Liver (tissue), 9 donors: ENCODE data around the gene SLC9C2. TPM values are rescaled to one million over a fixed set of nuclear protein-coding genes. Genes with fewer than 3 reads are reported as not detected.

Experiments
- DNase-seq: peaks from one replicate; pipeline ENCODE4 v3.0.0-alpha.2; 2017; ENCODE audit warnings: low spot score
- H3K27ac ChIP-seq, 2 donors: one replicate each; pipeline ENCODE4 v1.7.0; 2013; ENCODE audit warnings: inconsistent platforms in 2 of 2, low read length in 2 of 2, control low read depth in 1 of 2, low read depth in 1 of 2, mild to moderate bottlenecking in 1 of 2
- H3K27me3 ChIP-seq, 4 donors: one replicate each; pipeline versions ENCODE4 v1.6.1 to v1.7.0; 2013; ENCODE audit warnings: low read length in 3 of 4, inconsistent platforms in 1 of 4, mild to moderate bottlenecking in 1 of 4, moderate library complexity in 1 of 4; ENCODE audit not compliant: control insufficient read depth in 4 of 4, insufficient read depth in 4 of 4
- H3K36me3 ChIP-seq, 4 donors: one replicate each; pipeline versions ENCODE4 v1.6.1 to v1.7.0; 2013; ENCODE audit warnings: low read length in 3 of 4, mild to moderate bottlenecking in 3 of 4, low read depth in 1 of 4, moderate library complexity in 1 of 4; ENCODE audit not compliant: control insufficient read depth in 4 of 4, insufficient read depth in 3 of 4
- H3K4me1 ChIP-seq, 4 donors: one replicate each; pipeline versions ENCODE4 v1.6.1 to v1.7.0; 2013; ENCODE audit warnings: low read length in 3 of 4, mild to moderate bottlenecking in 3 of 4, moderate library complexity in 1 of 4; ENCODE audit not compliant: control insufficient read depth in 4 of 4, insufficient read depth in 4 of 4
- H3K4me3 ChIP-seq, 3 donors: one replicate each; pipeline versions ENCODE4 v1.6.1 to v1.7.0; 2013; ENCODE audit warnings: low read length in 3 of 3, control low read depth in 1 of 3, low read depth in 1 of 3, mild to moderate bottlenecking in 1 of 3
- H3K9ac ChIP-seq, 2 donors: one replicate each; pipeline ENCODE4 v1.7.0; 2013; ENCODE audit warnings: low read length in 2 of 2, mild to moderate bottlenecking in 2 of 2, moderate library complexity in 2 of 2, control low read depth in 1 of 2, low read depth in 1 of 2
- H3K9me3 ChIP-seq, 4 donors: one replicate each; pipeline versions ENCODE4 v1.6.1 to v1.7.0; 2013; ENCODE audit warnings: low read length in 3 of 4; ENCODE audit not compliant: control insufficient read depth in 4 of 4
- ATF3 ChIP-seq: IDR thresholded peaks from 2 replicates; pipeline ENCODE4 v1.6.1; 2016; ENCODE audit warnings: antibody characterized with exemption
- CTCF ChIP-seq: fragments of 150-350 bp; IDR thresholded peaks from 2 replicates; pipeline ENCODE4 v1.5.1; 2017; ENCODE audit warnings: improper control_type of control experiment, low read depth, low read length; ENCODE audit not compliant: missing input control
- EGR1 ChIP-seq, 2 donors: IDR thresholded peaks; 2 replicates each; pipeline ENCODE4 v1.6.1; 2016 to 2018; ENCODE audit warnings: antibody characterized with exemption in 2 of 2, low read depth in 2 of 2
- FOXA1 ChIP-seq: IDR thresholded peaks from 2 replicates; pipeline ENCODE4 v1.6.1; 2016; ENCODE audit warnings: antibody characterized with exemption
- FOXA2 ChIP-seq: IDR thresholded peaks from 2 replicates; pipeline ENCODE4 v1.6.1; 2016; ENCODE audit warnings: antibody characterized with exemption
- GABPA ChIP-seq, 2 donors: IDR thresholded peaks in 1 of 2; conservative IDR thresholded peaks in 1 of 2; 2 replicates each; pipeline ENCODE4 v1.6.1; 2016; ENCODE audit warnings: antibody characterized with exemption in 2 of 2, mild to moderate bottlenecking in 1 of 2, moderate library complexity in 1 of 2
- HNF4A ChIP-seq, 2 donors: conservative IDR thresholded peaks; 2 replicates each; pipeline ENCODE4 v1.6.1; 2016; ENCODE audit warnings: antibody characterized with exemption in 2 of 2, mild to moderate bottlenecking in 2 of 2
- HNF4G ChIP-seq: IDR thresholded peaks from 2 replicates; pipeline ENCODE4 v1.6.1; 2016; ENCODE audit warnings: antibody characterized with exemption
- JUND ChIP-seq, 2 donors: IDR thresholded peaks; 2 replicates each; pipeline ENCODE4 v1.6.1; 2016; ENCODE audit warnings: antibody characterized with exemption in 2 of 2
- MAX ChIP-seq: IDR thresholded peaks from 2 replicates; pipeline ENCODE4 v1.6.1; 2016; ENCODE audit warnings: antibody characterized with exemption
- NR2F2 ChIP-seq: IDR thresholded peaks from 2 replicates; pipeline ENCODE4 v1.6.1; 2016; ENCODE audit warnings: antibody characterized with exemption
- RAD21 ChIP-seq, 2 donors: IDR thresholded peaks; 2 replicates each; pipeline ENCODE4 v1.6.1; 2016; ENCODE audit warnings: antibody characterized with exemption in 2 of 2, mild to moderate bottlenecking in 2 of 2
- REST ChIP-seq: IDR thresholded peaks from 2 replicates; pipeline ENCODE4 v1.6.1; 2016; ENCODE audit warnings: antibody characterized with exemption, mild to moderate bottlenecking
- RXRA ChIP-seq, 2 donors: IDR thresholded peaks; 2 replicates each; pipeline ENCODE4 v1.6.1; 2017 to 2018; ENCODE audit warnings: antibody characterized with exemption in 2 of 2, mild to moderate bottlenecking in 1 of 2
- SP1 ChIP-seq: IDR thresholded peaks from 2 replicates; pipeline ENCODE4 v1.6.1; 2018; ENCODE audit warnings: antibody characterized with exemption, mild to moderate bottlenecking
- TAF1 ChIP-seq: conservative IDR thresholded peaks from 2 replicates; pipeline ENCODE4 v1.6.1; 2016; ENCODE audit warnings: antibody characterized with exemption, mild to moderate bottlenecking
- YY1 ChIP-seq: IDR thresholded peaks from 2 replicates; pipeline ENCODE4 v1.6.1; 2016; ENCODE audit warnings: antibody characterized with exemption, mild to moderate bottlenecking
- ZBTB33 ChIP-seq: IDR thresholded peaks from 2 replicates; pipeline ENCODE4 v1.6.1; 2016; ENCODE audit warnings: antibody characterized with exemption
- WGBS: extraction: QIAGEN DNeasy Blood & Tissue Kit; methylation state at CpG from one replicate; pipeline ENCODE4 v1.1.7; 2013; 5-methylcytosine and 5-hydroxymethylcytosine counted together
- polyA plus RNA-seq, 2 donors: library from polyadenylated mRNA; stranded (reverse) in 1 of 2; unstranded in 1 of 2; fragments of 200-250 nt in 1 of 2; fragments of >200 nt in 1 of 2; fragmentation: Nextera tagmentation in 1 of 2; extraction: Ambion mirVana in 1 of 2; gene quantifications; one replicate each; pipeline versions ENCODE4 v1.2.1 to v1.2.3, GENCODE V29; 2013 to 2015
- total RNA-seq, 2 donors: library from RNA; depleted of rRNA; stranded (reverse); fragments of >200 nt; gene quantifications; one replicate each; pipeline ENCODE4 v1.2.3, GENCODE V29; 2014
- donor health status: healthy.
- donor health status: healthy.
- donor health status: healthy.
- donor health status: healthy.
- donor health status: healthy.

Gene SLC9C2
- total and polyA plus RNA-seq, 4 donors: not detected

- Histone ChIP-seq H3K27me3 (no peaks in the 10 kb centered on the region), H3K9ac (no peak overlapping the region), H3K27ac (no peak overlapping the region), H3K9me3 (no peaks in the 10 kb centered on the region), H3K36me3 (no peaks in the 10 kb centered on the region), H3K4me1 (no peaks in the 10 kb centered on the region), H3K4me3 (no peak overlapping the region)
- 82% methylated on average over 4 of the region's 4 CpGs for WGBS
- TF ChIP-seq MAX (no peak), EGR1 (IDR thresholded peaks at IDR 0.05; ENCODE audit: low read depth in 2 of 2) (no peak), YY1 (no peak), ATF3 (no peak), RXRA (IDR thresholded peaks at IDR 0.05) (no peak), FOXA2 (no peak), REST (no peak), NR2F2 (no peak), GABPA (IDR thresholded peaks at IDR 0.05 in 1 of 2, conservative IDR thresholded peaks at IDR 0.05 in 1 of 2) (no peak), RAD21 (IDR thresholded peaks at IDR 0.05) (no peak), HNF4A (conservative IDR thresholded peaks at IDR 0.05) (no peak), CTCF (no peak), HNF4G (no peak), SP1 (no peak), TAF1 (no peak), FOXA1 (no peak), ZBTB33 (no peak), JUND (IDR thresholded peaks at IDR 0.05) (no peak)
- DNase-seq: no peak
Measured at GRCh38 chr1:173554089-173554488, 48.8 kb downstream of the SLC9C2 start.

GRCh38 chr1:173553312-173553711 lies 49.6 kb downstream of the SLC9C2 start:
- Histone ChIP-seq H3K4me1 (no peaks in the 10 kb centered on the region), H3K27ac (no peak overlapping the region), H3K27me3 (no peaks in the 10 kb centered on the region), H3K9ac (no peak overlapping the region), H3K4me3 (no peak overlapping the region), H3K9me3 (no peaks in the 10 kb centered on the region), H3K36me3 (no peaks in the 10 kb centered on the region)
- no peak for DNase-seq
- no peak for TF ChIP-seq SP1
- no peak for TF ChIP-seq HNF4G
- TF ChIP-seq FOXA1: no peak
- TF ChIP-seq MAX: no peak
- no peak for TF ChIP-seq TAF1
- no peak for TF ChIP-seq NR2F2
